Activated CD8-positive, alpha-beta memory T cell treated with anti-CD3 and anti-CD28 coated beads, Interleukin-2, amount 50 U/mL, for 24 hours (primary cell): ENCODE measurements around the gene SH3D19.
"Not testable (repeated sequence)": the region's sequence is repeated elsewhere in the genome, so short reads cannot be mapped to it uniquely, and the experiment has no call there.

ENCODE experiments used
- DNase-seq: peaks from one replicate; pipeline ENCODE4 v3.0.0-alpha.2; 2020; ENCODE audit errors: extremely low read depth

The SH3D19 gene

GRCh38 chr4:151325111-151325948 lies at the start of gene SH3D19:
TSS of gene SH3D19 (minus strand) at chr4:151325605. CDS start at chr4:151325352, 253 bp downstream.
- DNase-seq, result no peak

- DNase-seq, result peak; percentile 47
Measured at GRCh38 chr4:151362404-151363164, 37.2 kb upstream of the SH3D19 start.

GRCh38 chr4:151361966-151362365 lies 36.6 kb upstream of the SH3D19 start:
- no peak for DNase-seq

- no peak for DNase-seq
Measured at GRCh38 chr4:151361126-151361525, 35.7 kb upstream of the SH3D19 start.

GRCh38 chr4:151359576-151359975 lies 34.2 kb upstream of the SH3D19 start:
- no peak for DNase-seq

GRCh38 chr4:151358266-151358665 lies 32.9 kb upstream of the SH3D19 start:
- DNase-seq, result no peak

- DNase-seq, result no peak
Measured at GRCh38 chr4:151356510-151356909, 31.1 kb upstream of the SH3D19 start.

GRCh38 chr4:151355155-151355554 lies 29.8 kb upstream of the SH3D19 start:
- no peak for DNase-seq

- no peak for DNase-seq
Measured at GRCh38 chr4:151347490-151348235, 22.3 kb upstream of the SH3D19 start.

GRCh38 chr4:151344948-151345347 lies 19.5 kb upstream of the SH3D19 start:
- no peak for DNase-seq

- DNase-seq, result no peak
Measured at GRCh38 chr4:151340751-151341385, 15.5 kb upstream of the SH3D19 start.

GRCh38 chr4:151339467-151339866 lies 14.1 kb upstream of the SH3D19 start:
- no peak for DNase-seq

GRCh38 chr4:151331276-151332042 lies 6.1 kb upstream of the SH3D19 start:
- DNase-seq, result no peak

- no peak for DNase-seq
Measured at GRCh38 chr4:151329217-151330007, 4.0 kb upstream of the SH3D19 start.

- no peak for DNase-seq
Measured at GRCh38 chr4:151325949-151326246, 493 bp upstream of the SH3D19 start.

GRCh38 chr4:151324752-151325110 lies 674 bp downstream of the SH3D19 start:
- DNase-seq, result no peak

GRCh38 chr4:151324124-151324751 lies 1.2 kb downstream of the SH3D19 start:
- DNase-seq, result no peak

GRCh38 chr4:151323667-151324066 lies 1.7 kb downstream of the SH3D19 start:
- no peak for DNase-seq

GRCh38 chr4:151322570-151322969 lies 2.8 kb downstream of the SH3D19 start:
- no peak for DNase-seq

- not testable (repeated sequence) for DNase-seq
Measured at GRCh38 chr4:151322161-151322560, 3.2 kb downstream of the SH3D19 start.
